H1 (cell line): Measurements from ENCODE around the gene KCTD3. TPM values are rescaled to one million over a fixed set of nuclear protein-coding genes. Genes with fewer than 3 reads are reported as not detected.

Experiments
- CEBPB ChIP-seq: IDR thresholded peaks from 2 replicates; pipeline ENCODE4 v1.6.1; 2012; ENCODE audit warnings: low read depth, low read length
- CTCF ChIP-seq, 3 experiments: IDR thresholded peaks; 1 replicate in 2 of 3; 2 replicates in 1 of 3; pipeline versions ENCODE4 v1.5.1 to v1.6.1; 2011; ENCODE audit warnings: low read length in 3 of 3, mild to moderate bottlenecking in 3 of 3, inconsistent platforms in 2 of 3, low read depth in 1 of 3, moderate library complexity in 1 of 3; ENCODE audit not compliant: insufficient read depth in 1 of 3; ENCODE audit errors: control extremely low read depth in 1 of 3
- HDAC6 ChIP-seq: IDR thresholded peaks from one replicate; pipeline ENCODE4 v1.7.1; 2012; ENCODE audit warnings: low read depth, mild to moderate bottlenecking, inconsistent platforms, low read length, moderate library complexity
- JUN ChIP-seq: IDR thresholded peaks from 2 replicates; pipeline ENCODE4 v1.6.1; 2011; ENCODE audit warnings: low read depth, mild to moderate bottlenecking, improper control_type of control experiment, low read length
- MAFK ChIP-seq: IDR thresholded peaks from 2 replicates; pipeline ENCODE4 v1.6.1; 2012; ENCODE audit warnings: low read depth, mild to moderate bottlenecking, improper control_type of control experiment, low read length
- PHF8 ChIP-seq: fragments of 200-600 bp; sonication (generic); conservative IDR thresholded peaks from 2 replicates; pipeline ENCODE4 v1.7.1; 2012; ENCODE audit warnings: low read depth, mild to moderate bottlenecking, inconsistent platforms, low read length, moderate library complexity
- SP4 ChIP-seq: IDR thresholded peaks from 2 replicates; pipeline ENCODE4 v1.6.1; 2012; ENCODE audit warnings: low read length, inconsistent platforms
- USF2 ChIP-seq: IDR thresholded peaks from 2 replicates; pipeline ENCODE4 v1.6.1; 2011; ENCODE audit warnings: low read length, improper control_type of control experiment
- polyA plus RNA-seq, 7 experiments: library from polyadenylated mRNA; depleted of rRNA in 3 of 7; stranded (reverse) in 5 of 7; unstranded in 2 of 7; fragments of >200 nt in 5 of 7; fragments of 200-250 nt in 2 of 7; gene quantifications; 1 replicate in 5 of 7; 2 replicates in 1 of 7; 4 replicates in 1 of 7; pipeline versions ENCODE4 v1.2.1 to v1.2.3, GENCODE V29; 2011 to 2013; ENCODE audit warnings: missing spikeins in 2 of 7, mixed read lengths in 2 of 7
- total RNA-seq: library from RNA; stranded (reverse); fragmentation: NEBNext Ultra II Directional; extraction: Animal tissue kit (Norgen Biotek cat#: 25700); gene quantifications from 2 replicates; pipeline ENCODE4 v1.2.1, GENCODE V29; 2021

Gene KCTD3
- total and polyA plus RNA-seq, 2 of the 8 experiments (the other 6 are each of a cell fraction or from before 2014, with no cell fraction given), result 43.0 to 55.6 TPM

GRCh38 chr1:215543191-215543606 lies 23.9 kb upstream of the KCTD3 start (continued):
- TF ChIP-seq JUN (no peak), PHF8 (no peak), HDAC6 (no peak), CEBPB (no peak), CTCF (IDR thresholded peaks at IDR 0.05; ENCODE audit: control extremely low read depth in 1 of 3, insufficient read depth in 1 of 3, low read depth in 1 of 3, low read length in 3 of 3) (no peak), MAFK (no peak), SP4 (no peak), USF2 (no peak)
